Neuronal stem cell (in vitro differentiated cells): Measurements from ENCODE around the gene CLDN15.
"Not testable (repeated sequence)": the region's sequence is repeated elsewhere in the genome, so short reads cannot be mapped to it uniquely, and the experiment has no call there.

Experiments
- DNase-seq: peaks from one replicate; pipeline ENCODE4 v3.0.0-alpha.2; 2013; ENCODE audit warnings: low spot score
- H2AFZ ChIP-seq: one replicate; pipeline ENCODE4 v1.6.1; 2013; ENCODE audit warnings: mild to moderate bottlenecking, low read length, inconsistent platforms
- H2AK5ac ChIP-seq: 2 replicates; pipeline ENCODE4 v1.6.1; 2013; ENCODE audit warnings: low read depth, mild to moderate bottlenecking, inconsistent platforms, low read length, moderate library complexity, mixed read lengths
- H2BK120ac ChIP-seq: 2 replicates; pipeline ENCODE4 v1.6.1; 2013; ENCODE audit warnings: low read depth, mild to moderate bottlenecking, inconsistent platforms, low read length, moderate library complexity, mixed read lengths
- H2BK12ac ChIP-seq: one replicate; pipeline ENCODE4 v1.6.1; 2013; ENCODE audit warnings: low read length, inconsistent platforms
- H2BK15ac ChIP-seq: 2 replicates; pipeline ENCODE4 v1.6.1; 2013; ENCODE audit warnings: mild to moderate bottlenecking, low read length, inconsistent platforms, mixed read lengths
- H2BK5ac ChIP-seq: one replicate; pipeline ENCODE4 v1.6.1; 2013; ENCODE audit warnings: inconsistent platforms, mild to moderate bottlenecking, low read length, moderate library complexity
- H3K14ac ChIP-seq: one replicate; pipeline ENCODE4 v1.6.1; 2013; ENCODE audit warnings: low read length, inconsistent platforms
- H3K18ac ChIP-seq: 2 replicates; pipeline ENCODE4 v1.6.1; 2013; ENCODE audit warnings: low read length, inconsistent platforms
- H3K23ac ChIP-seq: 2 replicates; pipeline ENCODE4 v1.6.1; 2013; ENCODE audit warnings: low read depth, mild to moderate bottlenecking, mixed read lengths, low read length, inconsistent platforms; ENCODE audit not compliant: poor library complexity
- H3K27ac ChIP-seq: replicated peaks from 3 replicates; pipeline ENCODE4 v1.5.1; 2013; ENCODE audit warnings: low read length, inconsistent platforms
- H3K27me3 ChIP-seq, 3 experiments: 2 replicates each; pipeline ENCODE4 v1.6.1; 2013; ENCODE audit warnings: low read length in 3 of 3, mild to moderate bottlenecking in 2 of 3, inconsistent platforms in 1 of 3, low read depth in 1 of 3, mixed read lengths in 1 of 3, moderate library complexity in 1 of 3; ENCODE audit not compliant: control insufficient read depth in 3 of 3, insufficient read depth in 3 of 3
- H3K36me3 ChIP-seq, 2 donors: replicated peaks in 1 of 2; 2 replicates each; pipeline ENCODE4 v1.6.1; 2013; ENCODE audit warnings: low read length in 2 of 2; ENCODE audit not compliant: control insufficient read depth in 2 of 2, insufficient read depth in 2 of 2
- H3K4ac ChIP-seq: 2 replicates; pipeline ENCODE4 v1.6.1; 2013; ENCODE audit warnings: inconsistent platforms, mild to moderate bottlenecking, low read length, moderate library complexity
- H3K4me1 ChIP-seq, 2 donors: 1 replicate in 1 of 2; 2 replicates in 1 of 2; pipeline ENCODE4 v1.6.1; 2013; ENCODE audit warnings: low read length in 2 of 2, low read depth in 1 of 2; ENCODE audit not compliant: control insufficient read depth in 2 of 2, insufficient read depth in 1 of 2
- H3K4me2 ChIP-seq: one replicate; pipeline ENCODE4 v1.6.1; 2013; ENCODE audit warnings: mild to moderate bottlenecking, low read length, inconsistent platforms; ENCODE audit not compliant: insufficient read depth, poor library complexity, severe bottlenecking
- H3K4me3 ChIP-seq, 2 donors: 2 replicates each; pipeline ENCODE4 v1.5.1; 2013; ENCODE audit warnings: low read length in 2 of 2, mild to moderate bottlenecking in 2 of 2, inconsistent platforms in 1 of 2, moderate library complexity in 1 of 2
- H3K79me1 ChIP-seq: one replicate; pipeline ENCODE4 v1.6.1; 2013; ENCODE audit warnings: low read depth, mild to moderate bottlenecking, inconsistent platforms, low read length, moderate library complexity
- H3K9ac ChIP-seq: one replicate; pipeline ENCODE4 v1.6.1; 2013; ENCODE audit warnings: mild to moderate bottlenecking, low read depth, low read length, inconsistent platforms; ENCODE audit not compliant: poor library complexity
- H3K9me3 ChIP-seq, 2 donors: replicated peaks in 1 of 2; 2 replicates each; pipeline versions ENCODE3 to v1.6.1; 2013; ENCODE audit warnings: low read length in 2 of 2, mild to moderate bottlenecking in 2 of 2, inconsistent platforms in 1 of 2, low read depth in 1 of 2, mixed read lengths in 1 of 2, moderate library complexity in 1 of 2; ENCODE audit not compliant: control insufficient read depth in 2 of 2, insufficient read depth in 1 of 2
- H4K8ac ChIP-seq: one replicate; pipeline ENCODE4 v1.6.1; 2013; ENCODE audit warnings: low read depth, mild to moderate bottlenecking, inconsistent platforms, low read length, moderate library complexity
- H4K91ac ChIP-seq: one replicate; pipeline ENCODE4 v1.6.1; 2013; ENCODE audit warnings: low read length, low read depth, mild to moderate bottlenecking, inconsistent platforms; ENCODE audit not compliant: poor library complexity
- WGBS, 2 donors: extraction: QIAGEN DNeasy Blood & Tissue Kit; methylation state at CpG; one replicate each; pipeline ENCODE4 v1.1.7; 2013; ENCODE audit warnings: missing lambda C conversion rate in 2 of 2, mixed read lengths in 1 of 2; ENCODE audit not compliant: insufficient read length in 2 of 2, insufficient replicate concordance in 1 of 2; ENCODE audit errors: extremely low coverage in 2 of 2; 5-methylcytosine and 5-hydroxymethylcytosine counted together

The CLDN15 gene

DNA sequence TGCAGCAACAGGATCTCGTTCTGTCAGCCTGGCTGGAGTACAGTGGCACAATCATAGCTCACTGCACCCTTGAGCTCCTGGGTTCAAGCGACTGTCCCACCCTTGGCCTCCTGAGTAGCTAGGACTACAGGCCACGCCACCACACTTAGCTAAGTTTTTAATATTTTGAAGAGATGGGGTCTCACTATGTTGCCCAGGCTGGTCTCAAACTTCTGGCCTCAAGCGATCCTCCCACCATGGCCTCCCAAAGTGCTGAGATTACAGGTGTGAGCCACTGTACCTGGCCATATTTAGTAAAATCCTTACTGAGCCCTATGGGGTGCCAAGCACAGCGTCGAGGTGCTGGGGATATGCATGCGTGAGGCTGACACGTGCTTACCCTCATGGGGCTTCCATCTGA, 43.3 kb upstream of the CLDN15 start:
- not testable (repeated sequence) for H3K4me3 ChIP-seq, H2BK120ac ChIP-seq, DNase-seq, H3K27ac ChIP-seq, H3K4me1 ChIP-seq, H3K36me3 ChIP-seq, H2AFZ ChIP-seq, H3K79me1 ChIP-seq, H2BK15ac ChIP-seq, H2BK12ac ChIP-seq, H3K9ac ChIP-seq, H3K18ac ChIP-seq, H3K27me3 ChIP-seq, H3K14ac ChIP-seq, H3K9me3 ChIP-seq, H4K8ac ChIP-seq, H3K23ac ChIP-seq, H3K4me2 ChIP-seq, H3K4ac ChIP-seq, H2AK5ac ChIP-seq, H4K91ac ChIP-seq, H2BK5ac ChIP-seq
- WGBS, 2 donors: no CpG with 5 or more reads among the region's 8 CpGs

DNA sequence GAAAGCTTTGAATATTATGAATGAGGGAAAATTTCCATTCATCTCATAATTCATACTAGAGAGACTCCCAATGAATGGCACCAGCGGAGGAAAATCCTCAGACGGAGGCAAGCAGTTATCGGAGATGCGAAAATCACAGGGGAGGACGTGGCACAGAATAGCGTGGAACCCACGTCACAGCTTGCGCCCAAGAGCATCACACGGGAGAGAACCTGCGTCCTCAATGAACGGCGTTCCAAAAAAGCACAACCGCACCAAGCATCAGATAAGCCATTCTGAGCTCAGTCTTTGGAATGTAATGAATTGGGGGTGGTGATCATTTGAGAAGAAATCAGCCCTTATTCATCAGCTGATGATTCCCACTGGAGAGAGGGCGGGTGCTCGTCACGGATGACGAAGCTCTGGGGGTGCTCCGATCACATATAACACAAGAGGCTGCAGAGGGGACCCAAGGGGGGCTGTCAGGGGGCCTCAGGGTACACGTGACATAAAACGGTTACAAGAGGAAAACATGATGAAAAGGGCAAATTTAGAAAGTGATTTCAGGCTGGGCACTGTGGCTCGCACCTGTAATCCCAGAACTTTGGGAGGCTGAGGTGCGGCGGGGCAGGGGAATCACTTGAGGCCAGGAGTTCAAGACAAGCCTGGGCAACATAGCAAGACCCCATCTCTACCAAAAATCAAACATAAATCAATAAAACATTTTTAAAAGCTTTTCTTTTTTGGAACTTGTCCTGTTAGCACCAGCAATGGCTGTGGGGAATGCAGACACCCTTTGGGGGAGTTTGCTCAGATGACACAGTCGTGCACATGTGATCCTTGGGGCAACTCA, 41.1 kb upstream of the CLDN15 start:
- no peaks in the 10 kb centered on the region for H3K79me1 ChIP-seq
- H2BK12ac ChIP-seq: no peak overlapping the region
- H3K27me3 ChIP-seq: peaks cover 0 to 2% (median 0%) of the 10 kb centered on the region in 3 experiments
- H2BK120ac ChIP-seq: no peak overlapping the region
- H3K9ac ChIP-seq: no peak overlapping the region
- H3K27ac ChIP-seq: no peak overlapping the region
- no peak overlapping the region for H3K23ac ChIP-seq
- H3K4me2 ChIP-seq: no peak overlapping the region
- H2AFZ ChIP-seq: no peak overlapping the region
- no peak overlapping the region for H3K18ac ChIP-seq
- H4K8ac ChIP-seq: no peak overlapping the region
- H3K4me1 ChIP-seq: peaks cover 0 to 3% of the 10 kb centered on the region in 2 donors
- no peak overlapping the region for H2BK5ac ChIP-seq
- H3K14ac ChIP-seq: no peak overlapping the region
- no peaks in the 10 kb centered on the region for H3K36me3 ChIP-seq
- H4K91ac ChIP-seq: no peak overlapping the region
- no peaks in the 10 kb centered on the region for H3K9me3 ChIP-seq
- H2BK15ac ChIP-seq: no peak overlapping the region
- no peak overlapping the region for H3K4me3 ChIP-seq
- no CpG with 5 or more reads among the region's 24 CpGs for WGBS, 2 donors
- no peak for DNase-seq
- H3K4ac ChIP-seq: no peak overlapping the region
- H2AK5ac ChIP-seq: no peak overlapping the region

DNA sequence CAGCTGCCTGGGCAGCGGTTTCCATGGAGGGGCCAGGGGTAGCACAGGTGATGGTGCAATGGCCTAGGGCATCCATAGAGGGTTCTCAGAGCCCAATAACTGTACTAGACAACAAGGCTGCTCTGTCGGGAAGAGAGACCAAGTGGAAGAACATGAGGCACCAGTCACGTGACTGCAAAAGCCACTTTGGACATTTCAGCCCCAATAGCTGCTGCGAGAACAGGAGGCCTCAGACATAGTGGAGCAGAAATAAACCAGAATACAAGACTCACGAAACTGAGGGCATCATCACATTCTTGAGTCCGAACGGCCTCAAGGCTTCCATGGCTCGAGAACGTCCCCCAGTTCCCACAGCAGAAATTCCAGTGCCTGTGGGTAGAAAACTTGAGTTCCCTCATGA, 39.6 kb upstream of the CLDN15 start:
- no CpG with 5 or more reads among the region's 9 CpGs for WGBS, 2 donors
- no peak overlapping the region for H2BK15ac ChIP-seq
- H3K27me3 ChIP-seq: peaks cover 0 to 2% (median 0%) of the 10 kb centered on the region in 3 experiments
- DNase-seq: no peak
- no peak overlapping the region for H3K14ac ChIP-seq
- no peaks in the 10 kb centered on the region for H3K9me3 ChIP-seq
- H4K91ac ChIP-seq: no peak overlapping the region
- no peak overlapping the region for H3K9ac ChIP-seq
- H4K8ac ChIP-seq: no peak overlapping the region
- H3K27ac ChIP-seq: no peak overlapping the region
- no peak overlapping the region for H2BK5ac ChIP-seq
- H2AK5ac ChIP-seq: peak overlapping the region; percentile 2
- H3K4ac ChIP-seq: no peak overlapping the region
- H2BK12ac ChIP-seq: no peak overlapping the region
- peaks cover 7 to 8% of the 10 kb centered on the region in 2 donors for H3K4me1 ChIP-seq
- no peak overlapping the region for H3K23ac ChIP-seq
- H3K4me3 ChIP-seq: no peak overlapping the region
- H3K36me3 ChIP-seq: no peaks in the 10 kb centered on the region
- H2AFZ ChIP-seq: no peak overlapping the region
- H3K18ac ChIP-seq: peak overlapping the region; percentile 60
- H3K4me2 ChIP-seq: no peak overlapping the region
- H2BK120ac ChIP-seq: no peak overlapping the region
- H3K79me1 ChIP-seq: no peaks in the 10 kb centered on the region

DNA sequence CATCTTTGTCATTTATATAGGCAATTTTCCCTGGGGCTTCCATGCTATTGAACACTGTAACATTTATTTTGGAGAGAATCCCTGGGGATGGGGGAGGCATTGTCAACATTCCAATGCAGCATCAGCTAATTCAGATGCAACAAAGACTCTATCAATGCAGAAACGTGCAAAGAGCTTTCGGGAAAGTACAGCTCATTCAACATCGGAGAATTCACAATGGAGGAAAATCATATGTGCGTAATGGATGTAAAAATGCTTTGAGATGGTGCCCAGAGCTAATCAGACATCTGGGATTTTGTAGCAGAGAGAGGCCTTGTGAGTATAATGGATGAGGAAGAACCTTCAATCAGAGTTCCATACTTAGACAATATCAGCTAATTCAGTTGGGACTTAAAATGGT, 35.6 kb upstream of the CLDN15 start:
- Histone ChIP-seq H3K79me1 (no peaks in the 10 kb centered on the region), H3K4me1 (peaks cover 7 to 8% of the 10 kb centered on the region in 2 donors), H3K9me3 (no peaks in the 10 kb centered on the region), H2BK5ac (no peak overlapping the region), H3K27ac (no peak overlapping the region), H3K18ac (no peak overlapping the region), H4K91ac (no peak overlapping the region), H3K4me3 (no peak overlapping the region), H2BK15ac (no peak overlapping the region), H3K36me3 (no peaks in the 10 kb centered on the region), H2BK12ac (no peak overlapping the region), H4K8ac (no peak overlapping the region), H3K23ac (no peak overlapping the region), H3K4me2 (no peak overlapping the region), H3K9ac (no peak overlapping the region), H3K14ac (no peak overlapping the region), H3K27me3 (peaks cover 0 to 2% (median 0%) of the 10 kb centered on the region in 3 experiments), H2BK120ac (no peak overlapping the region), H3K4ac (no peak overlapping the region), H2AFZ (peak overlapping the region; percentile 11), H2AK5ac (no peak overlapping the region)
- no CpG with 5 or more reads among the region's 4 CpGs for WGBS, 2 donors
- DNase-seq: no peak
